HCT116 (cell line): ENCODE results near the gene SHISAL1. TPM values are rescaled to one million over a fixed set of nuclear protein-coding genes. Genes with fewer than 3 reads are reported as not detected.

Experiments used
- ATAC-seq: fragments of 200-7000 bp; cut with Tn5 transposase; 2 replicates; pipeline ENCODE4 v1.9.1; 2020; ENCODE audit warnings: mild to moderate bottlenecking, moderate library complexity
- BruUV-seq: library from RNA; stranded (reverse); fragments of 400-500 nt; replicated peaks from 2 replicates; lab custom pipeline; 2021; lab: Mats Ljungman, UMichigan
- CTCF ChIA-PET: fragments of 300-600 bp; sonication (Branson Sonifier 250); formaldehyde crosslinking; loops from one replicate; lab custom pipeline; 2021; ENCODE audit warnings: antibody characterized with exemption; lab: Charles Lee
- POLR2A ChIA-PET: fragments of 300-600, 350-600 bp; sonication (Branson Sonifier 250); formaldehyde crosslinking; loops from one replicate; lab custom pipeline; 2021; ENCODE audit warnings: antibody characterized with exemption; lab: Charles Lee
- RAD21 ChIA-PET, 2 experiments: fragments of 300-600 bp; sonication (Branson Sonifier 250); formaldehyde crosslinking; loops; one replicate each; lab custom pipeline; 2023; ENCODE audit warnings: low total read pairs in 2 of 2; ENCODE audit not compliant: uncharacterized antibody in 2 of 2, unreplicated experiment in 2 of 2, low non-redundant PET in 1 of 2; lab: Charles Lee
- DNase-seq: peaks from one replicate; pipeline ENCODE4 v3.0.0-alpha.2; 2010; ENCODE audit warnings: low read depth, low spot score
- H2AFZ ChIP-seq: fragments of 200-600 bp; shearing (Covaris generic), sonication (generic); 2 replicates; pipeline ENCODE4 v1.6.1; 2017; ENCODE audit warnings: low read depth, mixed run types, mixed read lengths, antibody characterized with exemption, low read length; ENCODE audit not compliant: poor library complexity, severe bottlenecking
- H3K27ac ChIP-seq: 2 replicates; pipeline ENCODE4 v1.5.1; 2012; ENCODE audit warnings: low read depth, low read length
- H3K27me3 ChIP-seq: fragments of 200-600 bp; sonication (generic); 2 replicates; pipeline ENCODE4 v1.6.1; 2016; ENCODE audit warnings: mixed run types, low read length, mixed read lengths; ENCODE audit not compliant: insufficient read depth
- H3K36me3 ChIP-seq, 2 experiments: fragments of 200-500 bp in 1 of 2; fragments of 200-600 bp in 1 of 2; sonication (Bioruptor generic) in 1 of 2; sonication (generic) in 1 of 2; 2 replicates each; pipeline versions ENCODE4 v1.5.1 to v1.6.1; 2014 to 2016; ENCODE audit warnings: low read length in 2 of 2, inconsistent platforms in 1 of 2, mixed read lengths in 1 of 2, mixed run types in 1 of 2; ENCODE audit not compliant: insufficient read depth in 2 of 2, control insufficient read depth in 1 of 2
- H3K4me1 ChIP-seq, 2 experiments: fragments of 200-600 bp in 1 of 2; sonication (generic) in 1 of 2; 2 replicates each; pipeline versions ENCODE4 v1.5.1 to v1.6.1; 2012 to 2017; ENCODE audit warnings: low read length in 2 of 2, inconsistent platforms in 1 of 2, mild to moderate bottlenecking in 1 of 2, mixed read lengths in 1 of 2, mixed run types in 1 of 2, moderate library complexity in 1 of 2; ENCODE audit not compliant: insufficient read depth in 2 of 2, control insufficient read depth in 1 of 2
- H3K4me2 ChIP-seq: fragments of 200-600 bp; sonication (generic); 2 replicates; pipeline ENCODE4 v1.6.1; 2017; ENCODE audit warnings: mixed run types, low read length, mixed read lengths
- H3K4me3 ChIP-seq, 2 experiments: fragments of 200-600 bp in 1 of 2; sonication (generic) in 1 of 2; replicated peaks in 1 of 2; 2 replicates each; pipeline ENCODE4 v1.5.1; 2011 to 2016; ENCODE audit warnings: low read length in 2 of 2, control low read depth in 1 of 2, low read depth in 1 of 2, mild to moderate bottlenecking in 1 of 2, mixed read lengths in 1 of 2, mixed run types in 1 of 2
- H3K79me2 ChIP-seq: fragments of 200-600 bp; sonication (generic); 2 replicates; pipeline ENCODE4 v1.6.1; 2017; ENCODE audit warnings: mild to moderate bottlenecking, mixed run types, low read length, moderate library complexity, mixed read lengths; ENCODE audit not compliant: insufficient read depth
- H3K9ac ChIP-seq: fragments of 200-600 bp; sonication (generic); 2 replicates; pipeline ENCODE4 v1.6.1; 2016; ENCODE audit warnings: low read length, mixed read lengths
- H3K9me2 ChIP-seq: fragments of 200-600 bp; sonication (generic), shearing (Covaris generic); 2 replicates; pipeline ENCODE4 v1.6.1; 2017; ENCODE audit warnings: mixed run types, mild to moderate bottlenecking, moderate library complexity; ENCODE audit not compliant: insufficient read depth
- H3K9me3 ChIP-seq, 2 experiments: fragments of 200-500 bp in 1 of 2; fragments of 200-600 bp in 1 of 2; sonication (Bioruptor generic) in 1 of 2; sonication (generic) in 1 of 2; 2 replicates each; pipeline ENCODE4 v1.6.1; 2014 to 2017; ENCODE audit warnings: low read length in 2 of 2, mixed read lengths in 2 of 2, inconsistent platforms in 1 of 2, low read depth in 1 of 2, mild to moderate bottlenecking in 1 of 2, mixed run types in 1 of 2, moderate library complexity in 1 of 2; ENCODE audit not compliant: control insufficient read depth in 1 of 2, insufficient read depth in 1 of 2
- H4K20me1 ChIP-seq: fragments of 200-600 bp; sonication (generic), shearing (Covaris generic); 2 replicates; pipeline ENCODE4 v1.6.1; 2017; ENCODE audit warnings: mixed run types, mild to moderate bottlenecking, moderate library complexity; ENCODE audit not compliant: insufficient read depth
- ATF3 ChIP-seq: IDR thresholded peaks from 2 replicates; pipeline ENCODE4 v1.6.1; 2012
- CEBPB ChIP-seq: IDR thresholded peaks from 2 replicates; pipeline ENCODE4 v1.6.1; 2012; ENCODE audit warnings: low read depth
- CTCF ChIP-seq, 3 experiments: fragments of 200-600 bp in 1 of 3; sonication (generic) in 1 of 3; IDR thresholded peaks in 2 of 3; conservative IDR thresholded peaks in 1 of 3; 2 replicates each; pipeline ENCODE4 v1.5.1; 2012 to 2017; ENCODE audit warnings: low read depth in 2 of 3, low read length in 2 of 3, antibody characterized with exemption in 1 of 3, borderline replicate concordance in 1 of 3, control low read depth in 1 of 3, mild to moderate bottlenecking in 1 of 3, mixed read lengths in 1 of 3, mixed run types in 1 of 3, moderate library complexity in 1 of 3; ENCODE audit not compliant: insufficient read depth in 1 of 3
- EGR1 ChIP-seq: IDR thresholded peaks from 2 replicates; pipeline ENCODE4 v1.6.1; 2012; ENCODE audit warnings: low read depth
- ELF1 ChIP-seq: IDR thresholded peaks from 2 replicates; pipeline ENCODE4 v1.6.1; 2012; ENCODE audit warnings: low read depth, borderline replicate concordance
- EZH2phosphoT487 ChIP-seq: fragments of 200-600 bp; IDR thresholded peaks from 2 replicates; pipeline ENCODE4 v1.6.1; 2018; ENCODE audit warnings: antibody characterized with exemption, borderline replicate concordance
- FOSL1 ChIP-seq: IDR thresholded peaks from 2 replicates; pipeline ENCODE4 v1.6.1; 2012; ENCODE audit warnings: low read depth
- MAX ChIP-seq: IDR thresholded peaks from 2 replicates; pipeline ENCODE4 v1.6.1; 2012
- POLR2AphosphoS5 ChIP-seq: IDR thresholded peaks from 2 replicates; pipeline ENCODE4 v1.6.1; 2011; ENCODE audit warnings: mild to moderate bottlenecking, low read depth, low read length, moderate library complexity
- REST ChIP-seq: IDR thresholded peaks from 2 replicates; pipeline ENCODE4 v1.6.1; 2012; ENCODE audit warnings: low read depth
- SIN3A ChIP-seq: IDR thresholded peaks from 2 replicates; pipeline ENCODE4 v1.6.1; 2012; ENCODE audit warnings: low read depth
- SP1 ChIP-seq: IDR thresholded peaks from 2 replicates; pipeline ENCODE4 v1.6.1; 2012; ENCODE audit warnings: low read depth
- SRF ChIP-seq: IDR thresholded peaks from 2 replicates; pipeline ENCODE4 v1.6.1; 2012; ENCODE audit warnings: low read depth
- TCF7L2 ChIP-seq: IDR thresholded peaks from 2 replicates; pipeline ENCODE4 v1.7.0; 2011; ENCODE audit warnings: borderline replicate concordance, inconsistent platforms; ENCODE audit not compliant: insufficient read depth, insufficient read length; ENCODE audit errors: extremely low read depth
- YY1 ChIP-seq: IDR thresholded peaks from 2 replicates; pipeline ENCODE4 v1.6.1; 2011; ENCODE audit warnings: low read length, low read depth, moderate library complexity, mild to moderate bottlenecking; ENCODE audit not compliant: insufficient replicate concordance; ENCODE audit errors: extremely low read depth
- ZBTB33 ChIP-seq: IDR thresholded peaks from 2 replicates; pipeline ENCODE4 v1.6.1; 2011; ENCODE audit warnings: mild to moderate bottlenecking, low read length, moderate library complexity; ENCODE audit not compliant: insufficient replicate concordance; ENCODE audit errors: extremely low read depth
- ZFX ChIP-seq: fragments of 450-650 bp; IDR thresholded peaks from 2 replicates; pipeline ENCODE4 v1.6.1; 2017
- intact Hi-C: fragments of 100-400 bp; cut with micrococcal nuclease; formaldehyde crosslinking; loops from 2 replicates; pipeline ENCODE4 v1.10.0; 2022
- total RNA-seq: library from RNA; stranded (reverse); gene quantifications from one replicate; pipeline ENCODE4 v1.2.1, GENCODE V29; 2021; ENCODE audit not compliant: unreplicated experiment

Gene SHISAL1
- total RNA-seq, 1 experiment from 2014 or later = not detected

- Histone ChIP-seq H3K4me3 (no peak overlapping the region), H3K27ac (no peak overlapping the region)
- TF ChIP-seq YY1 = no peak
- TF ChIP-seq CTCF (IDR thresholded peaks at IDR 0.05 in 2 of 3, conservative IDR thresholded peaks at IDR 0.05 in 1 of 3; ENCODE audit: borderline replicate concordance in 1 of 3, insufficient read depth in 1 of 3, low read depth in 2 of 3, low read length in 2 of 3) = no peak
- no peak for TF ChIP-seq CEBPB
- TF ChIP-seq ELF1 = no peak
- TF ChIP-seq SIN3A = no peak
- TF ChIP-seq SRF = no peak
- TF ChIP-seq FOSL1 = no peak
- no peak for TF ChIP-seq ATF3
- no peak for TF ChIP-seq EGR1
- no peak for TF ChIP-seq MAX
- no peak for TF ChIP-seq SP1
- TF ChIP-seq ZBTB33 = no peak
- TF ChIP-seq REST = no peak
- no peak for TF ChIP-seq EZH2phosphoT487
- TF ChIP-seq POLR2AphosphoS5 = no peak
- TF ChIP-seq ZFX = no peak
- no peak for TF ChIP-seq TCF7L2
- TF ChIP-seq, all 23 proteins: peak for 0
- Histone ChIP-seq H3K9me3 (no peaks in the 10 kb centered on the region), H4K20me1 (no peaks in the 10 kb centered on the region), H3K9ac (no peak overlapping the region), H2AFZ (no peak overlapping the region), H3K27me3 (no peaks in the 10 kb centered on the region), H3K36me3 (no peaks in the 10 kb centered on the region), H3K4me1 (peaks cover 0 to 8% of the 10 kb centered on the region in 2 experiments; a peak in 2 of 4 replicates), H3K4me2 (no peak overlapping the region), H3K9me2 (no peaks in the 10 kb centered on the region), H3K79me2 (no peaks in the 10 kb centered on the region)
- DNase-seq = no peak
- BruUV-seq = no TSS peak
- ChIA-PET POLR2A (no interaction called here), RAD21 (no interaction called here), CTCF (no interaction called here)
- intact Hi-C loops = no loop called here
- ATAC-seq = no peak
Measured at GRCh38 chr22:44359496-44360110, 46.9 kb upstream of the SHISAL1 start.
